ENCODE data around the gene TUT4.

Gene TUT4

GRCh38 chr1:52403566-52404115 is 149.3 kb downstream of the TUT4 start:
- peak; percentile 26 for DNase-seq

DNA sequence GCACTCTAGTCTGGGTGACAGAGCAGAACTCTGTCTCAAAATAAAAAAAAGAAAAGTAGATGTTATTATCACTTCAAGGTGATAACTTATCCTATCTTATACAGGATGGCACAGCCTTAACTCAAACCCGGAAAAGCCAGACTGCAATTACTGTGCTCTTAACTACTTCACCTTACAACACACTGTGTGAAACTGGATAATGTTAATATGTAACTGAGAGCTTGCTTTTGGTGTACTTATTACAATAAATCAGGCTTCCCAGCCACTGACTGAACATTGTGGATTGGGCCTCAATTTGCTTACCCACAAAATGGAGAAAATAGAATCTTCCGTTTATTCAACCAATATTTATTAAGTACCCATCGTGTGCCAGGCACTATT is 150.0 kb downstream of the TUT4 start:
- no peak for DNase-seq

DNA sequence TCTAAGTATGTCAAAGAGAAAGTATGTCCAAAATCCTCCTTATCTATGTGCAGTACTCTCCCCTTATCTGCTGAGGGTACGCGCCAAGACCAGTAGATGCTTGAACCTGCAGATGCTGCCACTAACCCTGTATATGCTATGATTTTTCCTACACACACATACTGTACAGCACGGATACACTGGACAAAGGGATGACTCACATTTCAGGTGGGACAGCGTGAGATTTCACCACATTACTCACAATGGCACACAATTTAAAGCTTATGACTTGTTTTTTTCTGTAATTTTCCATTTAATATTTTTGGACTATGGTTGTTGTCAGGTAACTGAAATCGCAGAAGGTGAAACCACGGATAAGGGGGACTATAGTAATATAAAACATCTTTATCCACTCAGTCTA is 152.8 kb downstream of the TUT4 start:
- no peak for DNase-seq

DNA sequence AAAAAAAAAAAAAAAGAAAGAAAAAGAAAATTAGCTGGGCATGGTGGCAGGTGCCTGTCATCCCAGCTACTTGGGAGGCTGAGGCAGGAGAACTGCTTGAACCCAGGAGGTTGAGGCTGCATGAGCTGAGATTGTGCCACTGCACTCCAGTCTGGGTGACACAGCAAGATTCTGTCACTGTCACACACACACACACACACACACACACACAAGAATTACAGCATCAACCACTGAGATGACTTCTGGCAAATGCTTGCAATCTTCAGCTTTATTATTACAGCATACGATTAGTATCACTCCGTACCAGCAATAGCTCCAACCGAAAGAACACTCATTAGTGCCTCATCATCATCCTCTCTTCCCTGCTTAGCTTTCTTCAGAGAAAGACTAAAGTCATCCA is 153.3 kb downstream of the TUT4 start:
- no peak for DNase-seq

GRCh38 chr1:52393174-52393573 is 159.7 kb downstream of the TUT4 start:
- DNase-seq: no peak

GRCh38 chr1:52386458-52386857 is 166.4 kb downstream of the TUT4 start:
- no peak for DNase-seq

DNA sequence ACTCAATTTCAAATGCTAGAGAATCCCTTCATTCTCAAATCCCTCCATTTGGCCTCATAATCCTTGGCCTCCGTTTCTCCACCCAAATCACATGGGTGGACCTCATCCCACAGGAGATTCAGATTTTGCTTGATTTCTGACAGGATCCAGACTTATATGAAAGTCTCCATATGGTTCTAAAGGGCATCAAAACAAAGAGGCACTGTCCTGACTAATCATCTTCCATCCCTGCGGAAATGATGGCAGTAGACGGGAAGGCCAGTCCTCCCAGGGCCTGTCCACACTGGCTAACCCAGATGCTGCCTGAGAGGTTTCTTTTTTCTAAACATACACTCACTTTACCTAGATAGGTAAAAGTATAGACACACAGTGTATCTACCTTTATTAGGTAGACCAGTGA is 167.5 kb downstream of the TUT4 start:
- DNase-seq: no peak
